Motor neuron (in vitro differentiated cells): ENCODE measurements around the gene GDI1. TPM values are rescaled to one million over a fixed set of nuclear protein-coding genes. Genes with fewer than 3 reads are reported as not detected.

Experiments used
- ATAC-seq, 8 experiments: fragments of 200-7000 bp; cut with Tn5 transposase; replicated peaks in 6 of 8; 2 replicates each; pipeline ENCODE4 v1.8.0; 2021; ENCODE audit warnings: mild to moderate bottlenecking in 8 of 8, moderate library complexity in 8 of 8
- H3K27ac ChIP-seq, 2 donors: fragments of 250-450 bp; sonication (Bioruptor Pico); 2 replicates each; pipeline ENCODE4 v1.9.0; 2021; ENCODE audit warnings: antibody characterized with exemption in 2 of 2, mild to moderate bottlenecking in 2 of 2, moderate library complexity in 1 of 2
- H3K4me1 ChIP-seq, 2 donors: fragments of 250-450 bp; sonication (Bioruptor Pico); replicated peaks in 1 of 2; 2 replicates each; pipeline ENCODE4 v1.6.1; 2021; ENCODE audit warnings: antibody characterized with exemption in 2 of 2, mild to moderate bottlenecking in 2 of 2, moderate library complexity in 1 of 2
- H3K4me3 ChIP-seq, 5 donors: fragments of 250-450 bp; sonication (Bioruptor Pico); 2 replicates each; pipeline ENCODE4 v1.9.0; 2021; ENCODE audit warnings: antibody characterized with exemption in 5 of 5, mild to moderate bottlenecking in 5 of 5, moderate library complexity in 4 of 5
- WGBS, 10 experiments: fragments of 450-650 bp; shearing (Covaris generic); methylation state at CpG; one replicate each; pipeline ENCODE4 v1.0.0; 2022; 5-methylcytosine and 5-hydroxymethylcytosine counted together
- in situ Hi-C, 9 experiments: fragments of 400-800 bp; cut with MboI; loops; one replicate each; pipeline ENCODE4 v1.15.0; 2021; ENCODE audit warnings: low sequenced_read_pairs in 9 of 9, low pct_unique_long_range_greater_than_20kb in 2 of 9; ENCODE audit not compliant: unreplicated experiment in 9 of 9
- total RNA-seq, 8 experiments: library from RNA; unstranded; fragments of 300-600 nt; gene quantifications; 2 replicates each; pipeline versions ENCODE4 v1.2.3 to v1.2.4, GENCODE V29; 2022

The GDI1 gene
- total RNA-seq, 8 experiments from 2014 or later, result 59.0 to 379 (median 254) TPM

DNA sequence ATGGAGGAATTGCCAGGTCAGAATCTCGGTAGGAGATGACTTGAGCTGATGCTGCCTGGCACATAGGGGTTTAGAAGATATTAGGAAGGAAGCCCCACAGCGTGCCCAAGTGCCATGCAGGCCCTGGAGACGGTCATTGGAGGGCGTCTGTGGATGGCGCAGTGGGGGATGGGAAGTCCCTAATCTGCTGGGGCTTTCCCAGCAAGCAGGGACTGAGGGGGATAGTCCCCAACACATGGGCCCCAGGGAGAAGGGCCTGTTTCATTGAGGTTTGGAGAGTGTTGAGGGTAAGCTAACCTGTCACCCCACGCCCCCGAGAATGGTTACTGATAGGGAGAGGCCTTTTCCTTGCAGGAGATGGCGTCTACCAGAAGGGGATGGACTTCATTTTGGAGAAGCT, 17.8 kb upstream of the GDI1 start:
- in situ Hi-C loops, result no loop called here
- Histone ChIP-seq H3K4me1 (no peaks in the 10 kb centered on the region), H3K4me3 (no peak overlapping the region), H3K27ac (no peak overlapping the region)
- no peak for ATAC-seq
- 47% methylated on average over 3 of the region's 8 CpGs; no CpG with 5 or more reads in 9 of the 10 experiments for WGBS, 10 experiments

DNA sequence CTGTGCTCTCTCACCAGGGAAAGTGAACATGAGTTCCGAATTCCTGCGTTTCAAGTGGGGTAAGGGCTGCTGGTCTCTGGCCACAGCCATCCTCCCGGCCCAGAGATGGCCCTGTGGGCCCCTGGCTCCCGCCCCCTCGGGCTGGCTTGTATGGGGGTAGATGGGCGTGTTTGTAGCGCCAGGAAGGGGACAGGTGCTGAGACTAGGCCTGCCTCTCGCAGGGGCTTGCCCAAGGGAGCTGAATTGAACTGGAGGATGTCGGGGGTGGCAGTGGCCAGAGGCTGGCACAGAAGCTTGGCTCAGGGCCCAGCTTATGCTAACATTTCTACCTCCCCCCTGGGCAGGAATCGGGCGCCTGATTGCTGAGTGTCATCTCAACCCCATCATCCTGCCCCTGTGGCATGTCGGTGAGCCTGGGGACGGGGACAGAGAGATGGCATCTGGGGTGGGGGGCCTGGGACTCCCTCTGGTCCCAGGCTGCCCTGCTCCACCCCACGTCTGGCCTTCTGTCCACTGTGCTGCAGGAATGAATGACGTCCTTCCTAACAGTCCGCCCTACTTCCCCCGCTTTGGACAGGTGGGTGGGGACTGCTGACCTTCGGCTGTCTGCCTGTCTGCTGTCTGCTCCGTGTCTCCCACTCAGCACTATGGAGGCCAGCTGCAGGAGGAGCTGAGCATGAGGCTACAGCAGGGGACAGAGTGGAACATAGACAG, 17.1 kb upstream of the GDI1 start:
- ATAC-seq, result peak in 2 of 8 experiments; percentile 11 to 28
- Histone ChIP-seq H3K4me3 (no peak overlapping the region), H3K4me1 (no peaks in the 10 kb centered on the region), H3K27ac (no peak overlapping the region)
- WGBS, 10 experiments, result 52% methylated on average over 7 of the region's 19 CpGs; no CpG with 5 or more reads in 9 of the 10 experiments
- in situ Hi-C loops, result no loop called here

DNA sequence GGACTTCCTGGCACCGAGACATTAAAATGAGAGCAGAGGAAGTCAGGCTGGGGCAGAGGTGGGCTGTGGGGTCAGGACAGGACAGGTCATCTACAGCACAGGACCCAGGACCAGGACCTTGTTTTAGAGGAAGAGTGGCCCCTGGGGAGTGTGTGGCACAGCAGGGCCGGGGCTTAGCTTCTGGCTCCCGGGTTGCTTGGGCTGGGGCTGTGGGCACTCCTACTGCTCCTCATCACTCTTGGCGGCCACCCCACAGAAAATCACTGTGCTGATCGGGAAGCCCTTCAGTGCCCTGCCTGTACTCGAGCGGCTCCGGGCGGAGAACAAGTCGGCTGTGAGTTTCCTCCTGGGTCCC, 16.6 kb upstream of the GDI1 start:
- no peak for ATAC-seq
- no CpG with 5 or more reads among the region's 10 CpGs for WGBS, 10 experiments
- in situ Hi-C loops, result no loop called here
- Histone ChIP-seq H3K4me3 (no peak overlapping the region), H3K4me1 (no peaks in the 10 kb centered on the region), H3K27ac (no peak overlapping the region)

DNA sequence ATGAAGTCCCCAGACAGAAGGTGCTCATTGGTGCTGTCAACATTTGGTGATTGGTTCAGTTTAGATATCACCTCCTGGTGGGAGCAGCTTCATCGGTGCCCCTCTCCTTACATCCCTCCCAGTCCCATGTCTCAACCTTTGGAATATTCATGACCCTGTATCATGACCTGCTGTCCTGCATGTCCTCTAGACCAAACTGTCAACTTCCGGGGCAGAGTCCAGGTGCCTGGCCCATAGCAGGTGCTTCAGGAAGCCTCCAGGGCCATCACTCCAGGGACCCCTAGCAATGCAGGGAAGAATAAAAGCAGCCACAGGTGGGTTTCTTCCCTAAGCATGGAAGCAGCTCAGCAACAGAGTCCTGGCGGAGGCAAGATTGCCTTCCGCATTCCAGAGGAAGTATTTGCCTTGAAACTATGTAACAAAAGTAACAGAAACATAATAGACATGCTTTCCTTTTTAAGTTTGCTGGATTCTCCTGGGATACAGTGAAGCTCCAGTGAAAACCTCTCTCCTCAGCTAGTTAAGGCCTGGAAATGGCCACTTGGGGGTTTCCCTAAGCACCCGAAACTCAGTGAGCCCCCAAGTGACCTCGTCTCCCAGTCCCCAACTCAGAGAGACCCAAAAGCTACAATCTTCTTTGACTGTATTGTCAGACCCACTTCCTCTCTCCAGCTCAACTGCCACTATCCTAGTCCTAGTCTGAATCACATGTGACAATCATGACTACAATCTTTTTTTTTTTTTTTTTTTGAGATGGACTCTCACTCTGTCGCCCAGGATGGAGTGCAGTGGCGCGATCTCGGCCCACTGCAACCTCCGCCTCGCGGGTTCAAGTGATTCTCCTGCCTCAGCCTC, 9.8 kb upstream of the GDI1 start:
- WGBS, 10 experiments, result 17 to 98% (median 74%) methylated on average over 1 to 7 of the region's 13 CpGs; no CpG with 5 or more reads in 6 of the 10 experiments
- Histone ChIP-seq H3K27ac (no peak overlapping the region), H3K4me1 (peaks cover 8 to 10% of the 10 kb centered on the region in 2 donors), H3K4me3 (no peak overlapping the region)
- in situ Hi-C loops, result no loop called here
- no peak for ATAC-seq

DNA sequence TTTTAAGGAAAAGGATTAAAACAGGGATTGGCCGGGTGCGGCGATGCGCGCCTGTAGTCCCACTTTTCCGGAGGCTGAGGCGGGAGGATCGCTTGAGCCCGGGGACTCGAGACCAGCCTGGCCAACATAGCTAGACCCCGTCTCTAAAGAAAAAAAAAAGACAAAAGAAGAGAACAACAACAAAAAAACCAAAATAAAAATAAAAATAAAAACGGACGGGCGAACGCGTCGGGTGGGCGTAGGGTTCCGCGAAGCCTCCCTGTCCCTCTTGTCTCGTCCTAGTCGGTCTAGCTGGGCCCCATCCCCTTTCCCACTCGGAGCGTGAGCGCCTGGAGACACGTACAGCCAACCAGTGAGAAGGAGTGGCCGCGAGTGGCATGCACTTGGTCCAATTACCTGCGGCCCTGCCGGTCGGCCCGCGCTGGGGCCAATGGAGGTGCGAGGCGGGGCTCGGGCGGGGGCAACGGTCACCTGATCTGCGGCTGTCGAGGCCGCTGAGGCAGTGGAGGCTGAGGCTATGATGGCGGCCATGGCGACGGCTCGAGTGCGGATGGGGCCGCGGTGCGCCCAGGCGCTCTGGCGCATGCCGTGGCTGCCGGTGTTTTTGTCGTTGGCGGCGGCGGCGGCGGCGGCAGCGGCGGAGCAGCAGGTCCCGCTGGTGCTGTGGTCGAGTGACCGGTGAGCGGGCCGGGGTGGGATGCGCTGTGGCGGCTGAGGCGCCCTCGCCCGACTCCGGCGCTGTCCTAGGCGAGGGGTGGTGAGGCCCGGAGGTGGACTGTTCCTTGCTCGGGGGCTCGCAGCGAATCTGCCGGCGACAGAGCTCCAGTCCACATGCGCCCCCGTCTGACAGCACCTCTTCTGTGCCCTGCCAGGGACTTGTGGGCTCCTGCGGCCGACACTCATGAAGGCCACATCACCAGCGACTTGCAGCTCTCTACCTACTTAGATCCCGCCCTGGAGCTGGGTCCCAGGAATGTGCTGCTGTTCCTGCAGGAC, 8.5 kb upstream of the GDI1 start, which contains the start of gene ATP6AP1:
TSS of gene ATP6AP1 (plus strand) at position 502 of the 996 bp plus-strand sequence. CDS start at position 518, 16 bp downstream.
- peak within 1 kb of the TSS; percentile 55 to 98 (median 77) for H3K4me3 ChIP-seq
- ATAC-seq, result peak; percentile 98 to 99 (median 99)
- peak within 1 kb of the TSS; percentile 84 to 89 for H3K27ac ChIP-seq
- WGBS, 10 experiments, result 0 to 65% (median 50%) methylated on average over 1 to 32 of the region's 87 CpGs; no CpG with 5 or more reads in 3 of the 10 experiments
- in situ Hi-C loops, result no loop called here
- peaks cover 8 to 10% of the 10 kb centered on the region in 2 donors for H3K4me1 ChIP-seq

DNA sequence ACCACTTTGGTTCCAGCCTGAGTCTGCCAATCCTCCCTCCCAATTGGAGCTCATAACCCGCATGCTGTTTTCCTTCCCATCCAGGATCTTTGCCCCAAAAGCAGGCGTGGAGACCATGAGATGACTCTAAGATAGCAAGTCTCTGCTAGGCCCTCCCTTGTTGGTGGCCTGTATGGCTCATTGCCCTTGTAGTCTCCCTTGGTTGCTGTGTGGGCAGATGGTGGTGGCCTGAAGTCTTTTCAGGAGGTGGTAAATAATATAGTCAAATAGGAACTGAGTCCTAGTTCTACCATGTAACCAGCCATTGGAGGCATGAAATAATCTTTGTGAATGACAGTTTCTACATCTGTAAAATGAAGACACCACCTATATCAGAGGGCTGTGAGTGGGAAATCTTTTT, 7.2 kb upstream of the GDI1 start:
- 43% methylated on average over 2 of the region's 2 CpGs; no CpG with 5 or more reads in 9 of the 10 experiments for WGBS, 10 experiments
- no peak for ATAC-seq
- peaks cover 8 to 10% of the 10 kb centered on the region in 2 donors for H3K4me1 ChIP-seq
- no peak overlapping the region for H3K27ac ChIP-seq
- in situ Hi-C loops, result no loop called here
- peak overlapping the region; percentile 55 to 98 (median 77) for H3K4me3 ChIP-seq

DNA sequence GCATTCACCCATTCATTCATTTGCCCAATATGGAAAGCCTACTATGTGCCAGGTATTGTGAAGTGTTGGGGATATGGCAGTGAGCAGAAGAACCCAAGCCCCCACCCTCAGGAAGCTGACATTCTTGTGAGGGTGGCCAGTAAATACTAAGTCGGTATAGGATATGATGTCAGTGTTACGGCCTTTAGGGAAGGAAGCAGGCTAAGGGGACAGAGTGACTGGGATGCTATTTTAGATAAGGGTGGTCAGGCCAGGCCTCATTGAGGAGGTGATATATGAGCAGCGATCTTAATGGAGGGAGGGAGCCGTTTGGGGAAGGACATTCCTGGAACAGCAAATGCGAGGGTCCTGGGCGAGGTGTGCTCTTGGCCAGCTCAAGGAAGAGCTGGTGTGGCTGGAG, 6.5 kb upstream of the GDI1 start:
- 43 to 80% (median 73%) methylated on average over 2 to 6 of the region's 6 CpGs; no CpG with 5 or more reads in 7 of the 10 experiments for whole genome bisulfite sequencing, 10 experiments
- ATAC-seq, result no peak
- Histone ChIP-seq H3K4me3 (no peak overlapping the region), H3K27ac (no peak overlapping the region), H3K4me1 (peaks cover 8 to 10% of the 10 kb centered on the region in 2 donors)
- in situ Hi-C loops, result no loop called here

DNA sequence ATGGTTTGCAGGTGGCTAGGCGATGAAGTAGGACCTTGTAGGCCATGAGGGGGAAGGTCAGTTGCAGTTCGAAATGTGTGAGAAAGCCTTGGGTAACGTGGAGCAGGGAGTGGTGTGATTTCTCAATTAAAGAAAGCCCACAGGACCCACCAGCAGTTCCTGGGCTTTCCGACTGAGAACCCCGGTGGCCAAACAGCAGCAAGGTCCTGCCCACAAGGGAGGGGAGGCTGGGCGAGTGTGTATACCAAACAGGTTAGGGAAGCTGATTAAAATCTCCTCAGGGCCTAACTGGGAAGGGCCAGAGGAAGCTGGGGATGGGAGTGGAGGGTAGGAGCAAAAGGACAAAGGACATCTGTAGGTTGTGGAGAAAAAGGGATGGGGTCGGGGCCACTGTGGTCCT, 6.0 kb upstream of the GDI1 start:
- no peak for ATAC-seq
- no peak overlapping the region for H3K4me3 ChIP-seq
- no peak overlapping the region for H3K27ac ChIP-seq
- in situ Hi-C loops, result no loop called here
- peaks cover 10 to 11% of the 10 kb centered on the region in 2 donors for H3K4me1 ChIP-seq
- WGBS, 10 experiments, result 39 to 100% (median 85%) methylated on average over 1 to 6 of the region's 7 CpGs; no CpG with 5 or more reads in 6 of the 10 experiments

DNA sequence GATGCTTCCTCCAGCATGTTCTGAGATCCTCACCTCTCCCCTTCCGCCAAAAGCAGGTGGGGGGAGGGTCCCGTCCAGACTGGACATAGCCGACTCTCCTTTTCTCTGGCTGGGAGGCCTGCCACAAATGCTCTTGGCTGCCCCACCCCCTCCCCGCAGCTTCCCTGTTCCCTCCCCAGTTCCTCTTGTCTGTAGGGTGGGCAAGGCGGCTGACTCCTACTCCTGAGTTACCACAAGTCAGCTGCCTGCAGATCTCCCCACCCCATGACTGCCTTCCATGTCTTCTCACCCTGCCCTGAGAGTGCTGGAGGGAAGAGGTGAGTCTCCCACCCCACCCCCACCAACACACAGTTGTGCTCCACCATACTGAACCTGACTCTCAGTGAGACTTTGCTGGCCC, 5.6 kb upstream of the GDI1 start:
- no peak for ATAC-seq
- in situ Hi-C loops, result no loop called here
- 50% methylated on average over 1 of the region's 5 CpGs; no CpG with 5 or more reads in 9 of the 10 experiments for WGBS, 10 experiments
- H3K27ac ChIP-seq, result no peak overlapping the region
- no peak overlapping the region for H3K4me3 ChIP-seq
- peaks cover 10 to 15% of the 10 kb centered on the region in 2 donors for H3K4me1 ChIP-seq

DNA sequence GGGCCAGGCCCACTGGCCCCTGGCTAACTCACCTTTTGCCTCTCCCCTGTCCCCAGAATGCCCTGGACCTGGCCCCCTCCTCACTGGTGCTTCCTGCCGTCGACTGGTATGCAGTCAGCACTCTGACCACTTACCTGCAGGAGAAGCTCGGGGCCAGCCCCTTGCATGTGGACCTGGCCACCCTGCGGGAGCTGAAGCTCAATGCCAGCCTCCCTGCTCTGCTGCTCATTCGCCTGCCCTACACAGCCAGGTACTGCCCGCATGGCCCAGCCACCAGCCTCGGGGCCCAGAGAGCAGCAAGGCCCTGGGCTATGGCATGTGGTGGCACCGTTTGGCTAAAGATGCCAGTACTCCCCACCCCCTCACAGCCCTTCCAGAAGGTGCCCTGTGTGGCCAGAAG, 4.7 kb upstream of the GDI1 start:
- in situ Hi-C loops, result no loop called here
- Histone ChIP-seq H3K27ac (no peak overlapping the region), H3K4me3 (no peak overlapping the region), H3K4me1 (peaks cover 10 to 15% of the 10 kb centered on the region in 2 donors)
- WGBS, 10 experiments, result 33 to 80% methylated on average over 1 of the region's 8 CpGs; no CpG with 5 or more reads in 8 of the 10 experiments
- no peak for ATAC-seq

DNA sequence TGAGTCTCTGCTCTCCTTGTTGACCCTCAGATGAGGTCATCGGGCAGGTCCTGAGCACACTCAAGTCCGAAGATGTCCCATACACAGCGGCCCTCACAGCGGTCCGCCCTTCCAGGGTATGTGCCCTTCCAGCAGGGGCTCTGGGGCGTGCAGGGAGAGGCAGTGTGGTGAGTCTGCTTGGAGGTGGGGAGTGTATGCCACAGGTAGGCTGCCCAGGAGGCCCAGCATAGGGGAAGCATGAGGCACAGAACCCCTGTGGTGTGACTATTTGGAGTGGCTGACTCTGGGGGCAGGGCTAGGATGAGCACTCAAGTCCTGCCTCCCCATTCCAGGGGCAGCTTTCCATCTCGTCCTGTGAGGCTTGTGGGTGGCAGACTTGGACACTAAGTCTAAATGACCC, 3.3 kb upstream of the GDI1 start:
- Histone ChIP-seq H3K4me3 (no peak overlapping the region), H3K4me1 (peaks cover 7 to 17% of the 10 kb centered on the region in 2 donors), H3K27ac (no peak overlapping the region)
- in situ Hi-C loops, result no loop called here
- ATAC-seq, result no peak
- WGBS, 10 experiments, result 63% methylated on average over 1 of the region's 7 CpGs; no CpG with 5 or more reads in 9 of the 10 experiments

DNA sequence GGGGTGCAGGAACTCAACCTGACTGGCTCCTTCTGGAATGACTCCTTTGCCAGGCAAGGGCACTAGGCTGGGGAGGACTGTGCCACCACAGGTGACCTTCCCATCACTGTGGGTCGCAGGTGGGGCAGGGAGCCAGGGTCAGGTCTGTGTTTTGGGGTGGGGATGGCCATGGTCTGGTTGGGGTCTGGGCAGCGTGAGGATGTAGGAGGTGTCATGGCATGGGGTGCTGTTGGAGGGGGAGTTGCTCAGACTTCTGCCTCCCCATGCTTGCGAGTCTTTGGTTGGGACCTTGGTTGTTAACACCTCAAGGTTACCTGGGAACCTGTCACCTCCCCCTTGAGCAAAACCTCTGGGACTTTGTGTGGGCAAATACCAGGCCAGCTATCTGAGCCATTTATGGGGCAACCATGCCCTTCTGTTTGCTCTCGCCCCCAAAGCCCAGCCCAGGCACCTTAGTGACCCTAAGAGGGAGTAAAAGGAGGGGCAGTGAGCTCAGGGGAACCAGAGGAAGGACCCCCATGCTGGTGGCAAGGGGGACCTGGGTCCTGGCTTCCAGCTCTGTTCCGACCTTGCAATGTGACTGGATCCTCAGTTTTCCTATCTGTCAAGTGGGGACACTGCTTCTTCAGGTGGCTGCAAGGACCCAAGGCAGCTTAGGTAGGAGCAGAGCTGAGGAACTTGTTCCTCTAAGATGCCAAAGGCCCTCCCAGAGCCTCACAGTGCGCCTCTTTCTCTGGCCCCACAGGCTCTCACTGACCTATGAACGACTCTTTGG, 2.4 kb upstream of the GDI1 start:
- peaks cover 4 to 21% of the 10 kb centered on the region in 2 donors for H3K4me1 ChIP-seq
- WGBS, 10 experiments, result 100% methylated on average over 1 of the region's 7 CpGs; no CpG with 5 or more reads in 7 of the 10 experiments
- in situ Hi-C loops, result no loop called here
- no peak overlapping the region for H3K4me3 ChIP-seq
- no peak for ATAC-seq
- no peak overlapping the region for H3K27ac ChIP-seq
